IPS DF 4.7 (cell line): Measurements from ENCODE around the gene GOT1.

Experiments
- DNase-seq: peaks from one replicate; pipeline ENCODE4 v3.0.0-alpha.2; 2013; ENCODE audit warnings: low spot score; ENCODE audit errors: extremely low read depth

The GOT1 gene

GRCh38 chr10:99430451-99431189 lies at the start of gene GOT1:
GOT1 (minus strand) TSS chr10:99430624; CDS start chr10:99430565, 59 bp downstream.
- peak; percentile 99 for DNase-seq

DNA sequence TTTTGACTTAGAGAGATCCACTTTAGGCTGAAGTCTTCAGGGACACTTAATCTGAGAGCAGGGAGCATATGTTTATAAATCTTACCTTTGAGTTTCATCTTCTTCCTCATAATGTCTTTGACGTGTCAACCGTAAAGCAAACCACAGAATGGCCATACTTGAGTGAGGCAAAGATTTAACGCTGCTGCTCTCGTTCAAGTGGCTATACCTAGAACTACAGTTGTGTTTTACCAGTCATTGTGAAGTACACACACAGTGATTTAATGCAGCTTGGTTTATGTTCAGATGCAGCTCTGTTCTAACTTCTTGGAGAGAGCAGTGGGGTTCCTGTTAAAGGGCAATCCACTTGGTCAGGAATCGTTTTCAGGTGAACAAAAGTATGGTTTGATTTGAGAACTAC lies 39.9 kb upstream of the GOT1 start:
- DNase-seq, result no peak

DNA sequence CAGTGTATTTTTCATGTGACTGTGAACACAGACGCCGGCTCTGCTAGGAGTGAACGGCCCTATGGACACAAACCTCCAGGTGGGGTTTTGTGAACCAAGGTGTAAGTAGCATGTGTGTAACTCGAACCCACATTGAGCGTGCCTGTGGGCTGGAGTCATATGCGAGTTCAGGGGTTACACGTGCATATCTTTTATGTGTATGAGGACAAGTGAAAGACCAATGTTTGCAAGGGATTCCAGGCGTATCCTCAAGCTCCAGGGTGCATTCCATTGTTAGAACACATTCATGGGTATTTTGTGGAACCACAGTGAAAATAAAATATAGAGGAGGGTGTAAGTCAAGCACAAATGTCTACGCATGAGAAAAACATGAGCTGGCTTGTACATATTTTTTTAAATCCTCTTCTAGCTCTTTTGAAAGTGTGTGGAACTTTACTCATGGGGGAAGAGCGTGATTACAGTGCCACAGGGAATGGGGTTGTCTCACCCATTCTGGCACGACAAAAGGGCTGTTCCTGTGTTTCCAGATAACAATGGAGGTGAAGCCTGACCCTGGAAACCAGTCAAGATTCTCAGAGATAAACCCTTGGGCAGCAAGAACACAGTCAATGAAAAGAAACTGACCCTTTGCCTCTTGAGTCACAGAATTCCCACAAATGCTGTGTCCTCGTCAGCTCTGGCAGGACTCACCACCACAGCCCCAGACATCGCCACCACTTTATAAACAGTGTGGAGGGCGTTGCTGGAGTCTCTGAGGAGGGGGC lies 37.0 kb upstream of the GOT1 start:
- DNase-seq, result no peak

DNA sequence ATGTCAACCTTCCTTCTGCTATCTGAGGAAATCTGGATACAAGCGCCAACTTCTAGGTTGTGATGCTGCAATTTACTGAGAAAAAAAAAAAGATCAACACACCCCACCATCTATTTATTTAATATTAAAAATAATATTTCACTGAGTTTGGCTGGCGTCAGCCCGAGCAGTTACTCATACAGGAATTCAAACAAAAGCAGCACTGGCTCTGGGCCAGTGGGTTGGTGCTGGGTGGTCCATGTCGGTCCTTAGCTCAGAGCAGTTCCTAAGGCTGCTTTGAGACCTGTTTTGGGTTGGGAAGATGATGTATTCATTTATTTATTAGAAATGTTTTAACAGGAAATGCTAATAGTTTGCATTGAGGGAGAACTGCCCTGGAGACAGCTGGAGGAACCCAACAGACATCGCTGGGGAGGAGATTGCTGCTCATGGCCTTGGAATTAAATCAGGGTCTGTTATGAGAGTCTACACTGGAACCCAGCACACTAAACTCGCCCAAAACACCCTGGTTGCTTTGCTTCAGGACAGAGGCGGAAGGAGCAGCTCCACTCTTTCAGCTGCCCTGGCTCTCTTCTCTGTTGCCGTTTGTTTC lies 36.3 kb upstream of the GOT1 start:
- no peak for DNase-seq

GRCh38 chr10:99461230-99461629 lies 30.8 kb upstream of the GOT1 start:
- DNase-seq, result no peak

DNA sequence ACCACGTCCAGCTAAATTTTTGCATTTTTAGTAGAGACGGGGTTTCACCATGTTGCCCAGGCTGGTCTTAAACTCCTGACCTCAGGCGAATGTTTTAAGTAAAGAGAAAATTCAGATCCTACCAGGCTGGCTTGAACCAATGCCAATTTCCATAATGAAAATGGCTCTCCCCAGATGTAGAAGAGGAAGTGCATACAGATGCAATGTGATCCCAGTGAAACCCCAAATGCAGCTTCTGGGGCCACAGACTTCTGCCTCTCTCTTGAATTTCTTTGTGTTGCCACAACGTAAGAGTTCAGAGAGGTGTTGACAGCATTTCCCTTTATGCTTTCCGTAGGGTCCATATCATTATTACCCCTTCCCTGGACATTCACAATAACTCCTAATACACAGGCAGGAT lies 29.6 kb upstream of the GOT1 start:
- DNase-seq, result no peak

- no peak for DNase-seq
Measured at GRCh38 chr10:99459217-99459616, 28.8 kb upstream of the GOT1 start.

- DNase-seq, result no peak
Measured at GRCh38 chr10:99457813-99458212, 27.4 kb upstream of the GOT1 start.

GRCh38 chr10:99456931-99457288 lies 26.5 kb upstream of the GOT1 start:
- no peak for DNase-seq

DNA sequence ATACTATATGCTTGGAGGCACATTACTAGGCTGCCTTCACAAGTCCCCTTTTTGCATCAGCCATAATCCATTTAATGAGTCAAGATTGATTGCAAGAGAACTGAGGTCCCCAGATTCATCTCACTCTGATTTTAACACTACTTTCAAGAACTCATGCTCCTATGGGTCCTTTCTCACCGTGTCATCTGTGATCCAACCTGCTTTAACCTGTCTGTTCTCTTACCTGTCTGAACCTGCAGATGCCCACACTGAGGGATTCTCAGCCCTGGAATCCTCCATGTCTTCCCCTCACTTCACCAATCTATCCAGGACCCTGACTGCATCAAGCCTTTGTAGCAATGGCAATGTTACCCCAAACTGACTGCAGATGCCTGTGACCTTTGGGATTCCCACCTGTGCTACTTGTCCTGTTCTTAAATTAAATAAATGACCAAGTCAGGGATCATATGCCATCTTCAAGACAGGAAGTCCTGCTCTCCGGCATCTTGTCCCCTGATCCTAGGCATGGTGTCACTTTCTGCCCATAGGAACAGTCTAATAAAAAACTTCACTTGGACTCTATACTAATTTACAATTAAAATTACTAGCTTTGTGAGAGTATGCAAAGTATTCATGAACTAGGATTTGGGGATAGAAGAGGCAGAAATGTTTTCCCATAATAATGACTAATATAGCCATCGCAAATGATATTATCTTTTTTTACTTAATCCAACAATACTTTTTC lies 25.9 kb upstream of the GOT1 start:
- DNase-seq, result no peak

DNA sequence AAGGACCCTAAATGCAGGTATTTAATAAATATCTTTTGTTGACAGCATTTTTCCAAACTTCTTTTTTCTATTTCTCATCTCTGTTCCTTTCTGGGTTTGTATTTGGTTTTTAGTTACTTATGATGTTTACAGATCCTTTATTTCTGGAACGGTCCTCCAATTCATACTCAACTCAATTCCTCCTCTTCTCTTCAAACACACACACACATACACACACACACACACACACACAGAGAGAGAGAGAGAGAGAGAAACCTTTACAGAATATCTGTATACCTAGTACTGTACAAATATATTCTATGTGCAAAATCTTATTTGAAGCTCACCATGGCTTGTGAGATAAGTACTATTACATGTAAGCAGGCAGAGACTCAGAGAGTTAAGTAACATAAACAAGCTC lies 21.6 kb upstream of the GOT1 start:
- DNase-seq, result no peak

DNA sequence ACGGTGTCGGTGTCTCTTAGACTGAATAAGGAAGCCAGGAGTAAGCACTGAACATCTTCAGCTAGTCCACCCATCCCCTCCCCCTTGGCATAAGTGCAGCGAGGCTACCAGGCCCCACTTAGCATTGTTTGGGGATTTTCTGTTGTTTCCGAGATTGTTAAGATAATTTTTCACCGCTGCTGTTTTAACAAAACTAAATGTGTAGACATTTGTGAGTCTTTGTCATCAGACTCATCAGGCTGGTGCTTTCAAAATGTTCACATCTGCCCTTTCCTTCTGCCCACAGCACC lies 21.0 kb upstream of the GOT1 start:
- DNase-seq, result no peak

DNA sequence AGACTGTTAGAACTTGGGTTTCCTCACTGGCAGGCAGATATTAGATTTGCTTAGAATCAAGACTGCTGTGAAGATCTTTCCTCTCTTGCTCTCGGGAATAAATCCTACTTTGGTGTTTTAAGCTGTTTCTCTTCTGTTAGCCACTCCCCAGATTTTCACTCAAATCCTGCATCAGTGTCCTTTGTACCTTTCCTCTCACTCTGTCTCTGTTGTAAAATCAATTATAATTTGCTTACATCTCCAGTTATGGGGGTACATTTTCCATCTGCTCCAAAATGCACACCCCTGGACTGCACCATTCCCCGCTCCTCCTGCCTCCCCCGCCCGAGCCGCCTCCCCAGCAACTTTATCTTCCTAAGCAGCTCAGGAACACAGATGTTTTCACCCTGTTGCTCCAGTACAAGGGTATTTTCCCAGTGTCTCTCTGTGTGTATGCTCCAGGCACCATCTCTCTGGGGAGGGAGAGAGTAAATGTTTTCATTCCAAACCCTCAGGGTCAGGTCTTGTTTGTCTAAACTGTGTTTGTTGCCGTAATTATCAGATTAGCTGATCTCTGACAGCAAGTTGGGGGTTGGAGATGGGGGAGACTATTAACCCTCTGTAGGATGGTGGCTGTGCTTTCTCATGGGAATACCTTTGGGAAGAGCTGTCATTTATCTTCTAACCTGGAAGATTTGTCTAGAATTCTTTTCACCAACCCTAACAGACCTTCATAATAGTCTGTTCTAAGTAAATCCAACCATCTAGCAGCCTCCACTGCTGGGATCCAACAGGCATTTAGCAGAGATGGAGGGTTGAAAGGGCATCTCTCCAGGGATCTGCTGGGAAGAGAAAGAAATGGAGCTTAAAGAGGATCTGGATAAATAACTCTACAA lies 20.4 kb upstream of the GOT1 start:
- DNase-seq, result no peak

- DNase-seq, result no peak
Measured at GRCh38 chr10:99450156-99450555, 19.7 kb upstream of the GOT1 start.

DNA sequence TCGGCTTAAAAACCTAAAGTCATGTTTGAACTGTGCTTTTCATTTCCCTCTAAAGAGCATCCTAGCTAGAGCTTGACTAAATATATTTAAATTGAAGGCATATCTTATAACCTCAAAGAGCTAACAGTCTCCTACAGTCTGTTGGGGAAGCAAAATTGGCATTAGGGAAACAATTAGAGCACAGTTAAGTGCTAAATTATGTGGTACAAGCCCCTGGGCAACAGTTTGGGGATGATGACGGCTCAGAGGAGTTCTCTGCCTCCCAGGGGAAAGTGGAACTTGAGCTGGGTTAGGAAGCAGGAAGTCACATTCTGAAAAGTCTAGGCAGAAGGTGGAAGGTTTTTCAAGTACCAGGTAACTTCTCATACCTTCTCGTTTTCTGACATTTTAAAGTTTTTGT lies 18.6 kb upstream of the GOT1 start:
- DNase-seq, result no peak

GRCh38 chr10:99444383-99445045 lies 14.1 kb upstream of the GOT1 start:
- no peak for DNase-seq

DNA sequence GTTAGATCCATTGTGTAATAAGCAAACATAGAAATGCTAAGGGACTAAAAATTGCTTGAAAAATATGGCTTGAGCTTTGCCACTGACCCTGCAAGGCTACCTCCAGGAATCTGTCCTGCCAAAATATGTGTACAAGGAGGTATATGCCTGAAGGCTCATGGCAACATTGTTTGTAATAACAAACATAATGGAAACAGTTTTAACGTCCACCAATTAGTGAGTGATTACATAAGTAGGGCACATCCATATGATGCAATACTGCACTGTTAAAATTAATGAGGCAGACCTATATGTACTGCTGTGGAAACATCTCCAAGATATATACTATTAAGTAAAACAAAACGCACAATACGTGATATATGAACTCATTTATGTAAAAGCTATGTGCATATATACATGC lies 13.1 kb upstream of the GOT1 start:
- DNase-seq, result no peak

DNA sequence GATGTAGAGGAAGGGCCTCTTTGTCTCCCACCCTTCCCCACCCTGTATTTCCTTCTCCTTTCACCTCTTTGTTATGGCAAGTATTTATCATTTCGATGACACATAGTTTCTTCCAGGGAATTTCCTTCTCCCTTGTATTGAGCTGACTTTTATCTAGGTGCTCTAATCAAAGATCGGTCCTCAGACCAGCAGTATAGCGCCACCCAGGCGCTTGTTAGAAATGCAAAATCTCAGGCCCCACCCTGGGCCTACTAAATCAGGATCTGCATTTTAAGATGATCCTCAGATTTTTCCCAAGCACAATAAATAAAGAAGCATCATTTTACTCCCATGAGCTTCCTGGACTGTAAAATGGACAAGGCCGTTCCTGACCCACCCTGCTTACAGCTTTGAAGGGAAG lies 12.0 kb upstream of the GOT1 start:
- no peak for DNase-seq

GRCh38 chr10:99438890-99439289 lies 8.5 kb upstream of the GOT1 start:
- DNase-seq, result no peak

GRCh38 chr10:99435986-99436638 lies 5.7 kb upstream of the GOT1 start:
- no peak for DNase-seq
